NT2/D1 (cell line): ENCODE measurements around the gene ARID3B.

Experiments used
- DNase-seq: peaks from one replicate; pipeline ENCODE4 v3.0.0-alpha.2; 2011; ENCODE audit warnings: low read depth, low spot score
- H3K27me3 ChIP-seq: 2 replicates; pipeline ENCODE4 v1.6.0; 2011; ENCODE audit warnings: mild to moderate bottlenecking; ENCODE audit not compliant: insufficient read length, insufficient read depth
- H3K36me3 ChIP-seq: 2 replicates; pipeline ENCODE4 v1.6.1; 2011; ENCODE audit warnings: mild to moderate bottlenecking, low read length, mixed read lengths; ENCODE audit not compliant: insufficient read depth, insufficient read length
- H3K4me1 ChIP-seq: 2 replicates; pipeline ENCODE4 v1.5.1; 2011; ENCODE audit not compliant: insufficient read depth, insufficient read length
- H3K4me3 ChIP-seq: 2 replicates; pipeline ENCODE4 v1.5.1; 2011; ENCODE audit warnings: low read depth; ENCODE audit not compliant: insufficient read length
- H3K9ac ChIP-seq: 2 replicates; pipeline ENCODE4 v1.6.0; 2011; ENCODE audit warnings: low read depth; ENCODE audit not compliant: insufficient read length
- H3K9me3 ChIP-seq: 2 replicates; pipeline ENCODE4 v1.5.1; 2011; ENCODE audit warnings: mild to moderate bottlenecking, low read length; ENCODE audit not compliant: insufficient read depth
- SUZ12 ChIP-seq: IDR thresholded peaks from 2 replicates; pipeline ENCODE4 v1.6.1; 2011; ENCODE audit not compliant: insufficient read length, insufficient read depth; ENCODE audit errors: extremely low read depth
- YY1 ChIP-seq: IDR thresholded peaks from 2 replicates; pipeline ENCODE4 v1.6.1; 2011; ENCODE audit not compliant: insufficient read length, insufficient read depth
- ZNF274 ChIP-seq: IDR thresholded peaks from 2 replicates; pipeline ENCODE4 v1.6.1; 2011; ENCODE audit warnings: mild to moderate bottlenecking, low read depth, low read length

ARID3B gene, protein sequence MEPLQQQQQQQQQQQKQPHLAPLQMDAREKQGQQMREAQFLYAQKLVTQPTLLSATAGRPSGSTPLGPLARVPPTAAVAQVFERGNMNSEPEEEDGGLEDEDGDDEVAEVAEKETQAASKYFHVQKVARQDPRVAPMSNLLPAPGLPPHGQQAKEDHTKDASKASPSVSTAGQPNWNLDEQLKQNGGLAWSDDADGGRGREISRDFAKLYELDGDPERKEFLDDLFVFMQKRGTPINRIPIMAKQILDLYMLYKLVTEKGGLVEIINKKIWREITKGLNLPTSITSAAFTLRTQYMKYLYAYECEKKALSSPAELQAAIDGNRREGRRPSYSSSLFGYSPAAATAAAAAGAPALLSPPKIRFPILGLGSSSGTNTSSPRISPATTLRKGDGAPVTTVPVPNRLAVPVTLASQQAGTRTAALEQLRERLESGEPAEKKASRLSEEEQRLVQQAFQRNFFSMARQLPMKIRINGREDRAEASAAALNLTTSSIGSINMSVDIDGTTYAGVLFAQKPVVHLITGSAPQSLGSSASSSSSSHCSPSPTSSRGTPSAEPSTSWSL

DNA sequence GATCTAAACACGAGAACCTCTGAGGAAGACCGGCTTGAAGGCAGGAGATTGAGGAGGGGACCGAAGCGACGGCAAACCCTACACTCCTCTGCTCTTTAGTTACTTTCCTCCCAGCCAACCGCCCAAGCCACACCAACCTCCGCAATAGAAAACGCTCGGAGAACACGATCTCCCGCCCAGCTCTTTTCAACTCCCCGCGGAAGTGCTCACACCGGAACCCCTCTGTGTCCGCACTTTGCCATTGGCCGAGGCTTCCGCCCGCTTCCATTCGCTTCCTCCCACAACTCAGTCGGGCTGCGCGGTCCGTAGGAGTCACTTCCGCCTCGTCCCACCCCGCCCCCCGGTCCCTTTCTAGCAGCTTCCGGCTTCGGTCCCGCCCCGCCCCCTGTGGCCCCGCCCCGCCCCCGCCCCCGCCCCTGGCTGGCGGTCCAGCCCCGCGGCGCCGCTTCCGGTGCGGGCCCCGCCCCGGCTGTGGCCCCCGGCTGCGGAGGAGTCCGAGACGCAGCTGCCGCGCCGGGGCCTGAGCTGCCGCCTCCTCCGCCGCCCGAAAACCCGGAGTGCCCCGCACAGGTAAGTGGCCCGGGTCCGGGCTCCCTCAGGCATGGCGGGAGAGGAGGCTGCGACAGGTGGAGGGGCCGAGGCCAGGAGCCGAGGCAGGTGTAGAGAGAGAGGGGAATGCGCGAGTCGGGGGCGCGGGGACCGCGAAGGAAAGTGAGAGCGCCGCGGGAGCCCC is at the start of gene ARID3B:
ARID3B (plus strand) TSS at position 460 of the 733 bp plus-strand sequence. CDS start 2,717 bp downstream, outside the sequence.
- Histone ChIP-seq H3K4me1 (peaks cover 3% of the 10 kb centered on the region), H3K27me3 (no peaks in the 10 kb centered on the region), H3K36me3 (peaks cover 18% of the 10 kb centered on the region), H3K9ac (peak within 1 kb of the TSS; percentile 92), H3K4me3 (peak within 1 kb of the TSS; percentile 87), H3K9me3 (no peaks in the 10 kb centered on the region)
- peak; percentile 98 for DNase-seq
- TF ChIP-seq SUZ12 (no peak), ZNF274 (no peak), YY1 (no peak)

DNA sequence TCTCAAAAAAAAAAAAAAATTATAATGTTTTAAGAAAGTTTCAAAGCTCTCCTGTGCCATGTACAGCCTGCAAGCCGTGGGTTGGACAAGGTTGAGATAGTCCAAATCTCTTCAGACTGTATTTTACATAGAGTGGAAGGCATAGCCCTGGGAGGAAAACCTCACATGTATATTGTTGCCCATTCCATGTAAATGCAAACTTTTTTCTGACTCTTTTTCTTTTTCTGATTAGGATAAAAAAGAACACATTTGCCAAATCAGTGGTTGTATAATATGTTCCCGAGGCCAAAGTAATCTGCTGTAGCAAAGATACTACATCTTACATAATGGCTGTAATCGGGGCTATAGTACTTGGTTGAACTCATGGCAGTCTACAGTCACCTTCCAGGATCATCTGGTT is 44.4 kb upstream of the ARID3B start:
- no peaks in the 10 kb centered on the region for H3K4me1 ChIP-seq
- no peak for DNase-seq
- H3K9ac ChIP-seq, result no peak overlapping the region
- H3K4me3 ChIP-seq, result no peak overlapping the region
- H3K27me3 ChIP-seq, result no peaks in the 10 kb centered on the region
- TF ChIP-seq YY1 (no peak), ZNF274 (no peak), SUZ12 (no peak)
- no peaks in the 10 kb centered on the region for H3K9me3 ChIP-seq
- H3K36me3 ChIP-seq, result peaks cover 3% of the 10 kb centered on the region

DNA sequence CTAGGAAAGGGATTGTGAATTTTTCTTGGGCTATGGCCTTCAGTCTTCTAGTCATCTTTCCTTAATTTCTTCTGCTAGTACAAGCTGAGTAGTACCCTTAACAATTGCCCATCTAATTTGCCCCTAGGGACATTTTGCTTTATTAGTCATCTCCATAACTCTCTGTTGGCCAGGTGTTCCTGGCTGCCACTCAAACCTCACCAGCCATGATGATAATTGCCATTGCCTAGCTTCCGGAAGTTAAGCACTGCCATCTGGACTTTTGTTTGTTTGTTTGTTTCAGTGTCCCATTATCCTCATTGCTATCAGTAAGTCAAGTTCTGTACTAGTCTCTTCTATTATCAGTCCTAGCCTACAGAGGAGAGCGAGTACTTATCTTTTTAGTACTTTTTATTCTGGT is 43.4 kb upstream of the ARID3B start:
- Histone ChIP-seq H3K36me3 (peaks cover 9% of the 10 kb centered on the region), H3K9ac (no peak overlapping the region), H3K4me1 (no peaks in the 10 kb centered on the region), H3K4me3 (no peak overlapping the region), H3K27me3 (no peaks in the 10 kb centered on the region), H3K9me3 (no peaks in the 10 kb centered on the region)
- no peak for TF ChIP-seq ZNF274
- TF ChIP-seq SUZ12, result no peak
- no peak for TF ChIP-seq YY1
- no peak for DNase-seq

DNA sequence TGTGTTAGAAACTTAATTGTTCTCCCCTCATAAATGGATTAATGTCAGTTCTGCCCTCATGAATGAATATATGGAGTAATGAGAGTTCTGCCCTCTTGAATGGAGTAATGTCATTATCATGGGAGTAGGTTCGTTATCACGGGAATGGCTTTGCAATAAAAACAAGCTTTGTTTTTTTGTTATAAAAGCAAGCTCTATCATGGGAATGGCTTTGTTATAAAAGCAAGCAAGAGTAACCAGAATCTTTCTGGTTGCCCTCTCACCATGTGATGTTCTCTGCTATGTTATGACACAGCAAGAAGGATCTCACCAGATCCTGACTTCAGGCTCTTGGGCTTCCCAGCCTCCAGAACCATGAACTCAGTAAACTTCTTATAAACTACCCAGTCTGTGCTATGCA is 41.7 kb upstream of the ARID3B start:
- no peaks in the 10 kb centered on the region for H3K27me3 ChIP-seq
- no peaks in the 10 kb centered on the region for H3K9me3 ChIP-seq
- peaks cover 6% of the 10 kb centered on the region for H3K36me3 ChIP-seq
- no peaks in the 10 kb centered on the region for H3K4me1 ChIP-seq
- no peak overlapping the region for H3K4me3 ChIP-seq
- no peak overlapping the region for H3K9ac ChIP-seq
- TF ChIP-seq ZNF274, result no peak
- TF ChIP-seq SUZ12, result no peak
- no peak for TF ChIP-seq YY1
- DNase-seq, result no peak

DNA sequence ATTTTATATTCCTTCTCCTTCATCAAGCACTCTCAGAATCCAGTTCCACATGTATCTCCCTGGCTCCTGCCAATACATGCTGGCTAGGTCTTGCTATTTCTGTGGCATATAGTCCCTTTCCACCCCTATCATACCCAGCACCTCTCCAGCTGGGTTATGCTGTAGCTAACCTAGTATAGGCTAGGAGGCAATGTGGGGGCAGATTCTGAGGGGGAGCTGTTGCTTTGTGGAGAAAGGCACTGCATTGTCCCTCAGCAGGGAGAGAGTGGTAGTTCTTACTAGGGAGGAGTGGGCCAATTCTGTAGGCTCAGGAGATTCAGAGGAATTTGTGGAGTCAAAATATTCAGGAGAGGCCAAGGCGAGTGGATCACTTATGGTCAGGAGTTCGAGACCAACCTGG is 40.6 kb upstream of the ARID3B start:
- TF ChIP-seq ZNF274, result no peak
- TF ChIP-seq SUZ12, result no peak
- TF ChIP-seq YY1, result no peak
- DNase-seq, result no peak

DNA sequence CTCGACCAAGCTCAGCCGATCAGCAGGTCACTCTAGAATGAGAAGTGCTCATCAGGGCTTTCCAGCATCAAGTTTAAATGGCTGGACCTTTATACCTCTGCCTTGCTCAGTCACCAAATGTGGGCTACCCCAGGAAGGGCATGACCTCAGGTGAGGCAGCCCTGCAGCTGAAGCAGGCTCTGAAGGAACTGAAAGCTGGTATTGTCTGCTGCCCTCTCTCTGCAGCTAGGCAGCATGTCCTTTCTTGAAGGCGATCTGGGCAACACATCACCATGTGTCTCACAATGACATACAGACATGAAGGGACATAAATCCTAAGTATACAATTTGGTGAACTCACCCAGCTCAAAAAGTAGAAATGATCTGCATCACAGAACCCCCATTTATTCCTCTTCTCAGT is 38.7 kb upstream of the ARID3B start:
- H3K4me3 ChIP-seq, result no peak overlapping the region
- peaks cover 10% of the 10 kb centered on the region for H3K36me3 ChIP-seq
- no peaks in the 10 kb centered on the region for H3K27me3 ChIP-seq
- no peak for TF ChIP-seq SUZ12
- TF ChIP-seq ZNF274, result no peak
- no peak for TF ChIP-seq YY1
- DNase-seq, result no peak
- H3K9me3 ChIP-seq, result no peaks in the 10 kb centered on the region
- no peak overlapping the region for H3K9ac ChIP-seq
- H3K4me1 ChIP-seq, result no peaks in the 10 kb centered on the region

More for the DNA sequence above, 40.6 kb upstream of the ARID3B start:
- no peak overlapping the region for H3K4me3 ChIP-seq
- H3K36me3 ChIP-seq, result peaks cover 10% of the 10 kb centered on the region
- H3K9me3 ChIP-seq, result no peaks in the 10 kb centered on the region
- H3K9ac ChIP-seq, result peak overlapping the region; percentile 28
- no peaks in the 10 kb centered on the region for H3K4me1 ChIP-seq
- no peaks in the 10 kb centered on the region for H3K27me3 ChIP-seq

DNA sequence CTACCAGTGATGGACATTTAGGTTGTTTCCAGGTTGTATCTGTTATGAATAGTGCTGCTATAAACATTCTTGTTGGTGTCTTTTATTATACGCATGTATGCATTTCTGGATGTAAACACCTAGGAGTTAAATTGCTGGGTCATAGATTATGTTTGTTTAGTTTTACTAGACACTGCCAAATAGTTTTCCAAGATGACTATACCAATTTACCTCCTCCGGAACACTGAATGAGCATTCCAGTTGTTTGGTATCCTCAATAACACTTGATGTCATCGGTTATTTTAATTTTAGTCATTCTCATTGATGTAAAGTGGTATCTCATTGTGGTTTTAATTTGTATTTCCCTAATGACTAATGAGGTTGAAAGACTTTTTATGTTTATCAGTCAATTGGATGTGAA is 36.6 kb upstream of the ARID3B start:
- H3K4me3 ChIP-seq, result no peak overlapping the region
- no peak for DNase-seq
- H3K27me3 ChIP-seq, result no peaks in the 10 kb centered on the region
- H3K4me1 ChIP-seq, result no peaks in the 10 kb centered on the region
- peaks cover 10% of the 10 kb centered on the region for H3K36me3 ChIP-seq
- TF ChIP-seq SUZ12, result no peak
- no peak for TF ChIP-seq YY1
- TF ChIP-seq ZNF274, result no peak
- H3K9me3 ChIP-seq, result no peaks in the 10 kb centered on the region
- H3K9ac ChIP-seq, result no peak overlapping the region
